NT2/D1 (cell line): ENCODE results near the gene TDRD3.
A peak's percentile ranks its signal among the peaks of the same experiment; 100 is the strongest.

Source experiments
- DNase-seq: peaks from one replicate; pipeline ENCODE4 v3.0.0-alpha.2; 2011; ENCODE audit warnings: low read depth, low spot score
- H3K27me3 ChIP-seq: 2 replicates; pipeline ENCODE4 v1.6.0; 2011; ENCODE audit warnings: mild to moderate bottlenecking; ENCODE audit not compliant: insufficient read length, insufficient read depth
- H3K36me3 ChIP-seq: 2 replicates; pipeline ENCODE4 v1.6.1; 2011; ENCODE audit warnings: mild to moderate bottlenecking, low read length, mixed read lengths; ENCODE audit not compliant: insufficient read depth, insufficient read length
- H3K4me1 ChIP-seq: 2 replicates; pipeline ENCODE4 v1.5.1; 2011; ENCODE audit not compliant: insufficient read depth, insufficient read length
- H3K4me3 ChIP-seq: 2 replicates; pipeline ENCODE4 v1.5.1; 2011; ENCODE audit warnings: low read depth; ENCODE audit not compliant: insufficient read length
- H3K9ac ChIP-seq: 2 replicates; pipeline ENCODE4 v1.6.0; 2011; ENCODE audit warnings: low read depth; ENCODE audit not compliant: insufficient read length
- H3K9me3 ChIP-seq: 2 replicates; pipeline ENCODE4 v1.5.1; 2011; ENCODE audit warnings: mild to moderate bottlenecking, low read length; ENCODE audit not compliant: insufficient read depth
- SUZ12 ChIP-seq: IDR thresholded peaks from 2 replicates; pipeline ENCODE4 v1.6.1; 2011; ENCODE audit not compliant: insufficient read length, insufficient read depth; ENCODE audit errors: extremely low read depth
- YY1 ChIP-seq: IDR thresholded peaks from 2 replicates; pipeline ENCODE4 v1.6.1; 2011; ENCODE audit not compliant: insufficient read length, insufficient read depth
- ZNF274 ChIP-seq: IDR thresholded peaks from 2 replicates; pipeline ENCODE4 v1.6.1; 2011; ENCODE audit warnings: mild to moderate bottlenecking, low read depth, low read length

Gene TDRD3

DNA sequence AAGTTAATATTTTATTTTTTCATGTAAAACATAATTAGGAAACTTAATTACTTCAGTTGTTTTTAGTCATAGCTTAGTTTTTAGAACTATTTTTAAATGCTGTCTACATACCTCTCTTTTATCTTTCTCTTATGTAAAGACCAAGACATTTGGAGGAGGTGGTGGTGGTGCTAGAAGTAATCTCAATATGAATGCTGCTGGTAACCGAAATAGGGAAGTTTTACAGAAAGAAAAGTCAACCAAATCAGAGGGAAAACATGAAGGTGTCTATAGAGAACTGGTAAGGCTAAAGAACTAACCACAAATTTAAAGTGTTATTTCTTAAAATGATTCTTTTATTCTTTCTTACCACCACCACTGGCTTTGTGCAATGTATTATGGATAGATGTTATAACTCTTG lies 97.3 kb downstream of the TDRD3 start:
- Histone ChIP-seq H3K4me1 (no peaks in the 10 kb centered on the region), H3K36me3 (no peaks in the 10 kb centered on the region), H3K27me3 (no peaks in the 10 kb centered on the region), H3K4me3 (no peak overlapping the region), H3K9ac (no peak overlapping the region), H3K9me3 (no peaks in the 10 kb centered on the region)
- DNase-seq, result peak; percentile 16
- TF ChIP-seq ZNF274 (no peak), YY1 (no peak), SUZ12 (no peak)

DNA sequence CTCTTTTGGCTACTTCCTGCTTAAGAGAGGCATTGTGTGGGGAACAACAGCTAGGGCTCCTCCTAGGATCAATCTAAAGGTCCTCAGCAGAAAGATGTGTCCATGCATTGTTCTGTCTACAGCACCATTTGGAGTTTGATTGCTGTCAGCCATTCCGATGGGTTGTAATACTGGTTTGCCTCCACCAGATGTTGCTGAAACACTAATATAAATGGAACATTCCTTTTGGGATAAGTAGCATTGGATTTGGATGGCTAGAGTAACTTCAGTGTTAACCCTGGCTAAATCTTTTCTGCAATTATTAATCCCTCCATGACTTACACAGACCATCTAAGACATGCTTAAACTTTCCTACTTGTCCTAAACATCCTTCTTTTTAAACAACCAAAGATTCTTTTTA lies 104.2 kb downstream of the TDRD3 start:
- H3K4me1 ChIP-seq, result no peaks in the 10 kb centered on the region
- DNase-seq, result no peak
- no peak overlapping the region for H3K4me3 ChIP-seq
- H3K27me3 ChIP-seq, result no peaks in the 10 kb centered on the region
- TF ChIP-seq YY1 (no peak), SUZ12 (no peak), ZNF274 (no peak)
- H3K36me3 ChIP-seq, result no peaks in the 10 kb centered on the region
- peaks cover 11% of the 10 kb centered on the region; the same call in 1 of the 2 replicates for H3K9me3 ChIP-seq
- no peak overlapping the region for H3K9ac ChIP-seq

DNA sequence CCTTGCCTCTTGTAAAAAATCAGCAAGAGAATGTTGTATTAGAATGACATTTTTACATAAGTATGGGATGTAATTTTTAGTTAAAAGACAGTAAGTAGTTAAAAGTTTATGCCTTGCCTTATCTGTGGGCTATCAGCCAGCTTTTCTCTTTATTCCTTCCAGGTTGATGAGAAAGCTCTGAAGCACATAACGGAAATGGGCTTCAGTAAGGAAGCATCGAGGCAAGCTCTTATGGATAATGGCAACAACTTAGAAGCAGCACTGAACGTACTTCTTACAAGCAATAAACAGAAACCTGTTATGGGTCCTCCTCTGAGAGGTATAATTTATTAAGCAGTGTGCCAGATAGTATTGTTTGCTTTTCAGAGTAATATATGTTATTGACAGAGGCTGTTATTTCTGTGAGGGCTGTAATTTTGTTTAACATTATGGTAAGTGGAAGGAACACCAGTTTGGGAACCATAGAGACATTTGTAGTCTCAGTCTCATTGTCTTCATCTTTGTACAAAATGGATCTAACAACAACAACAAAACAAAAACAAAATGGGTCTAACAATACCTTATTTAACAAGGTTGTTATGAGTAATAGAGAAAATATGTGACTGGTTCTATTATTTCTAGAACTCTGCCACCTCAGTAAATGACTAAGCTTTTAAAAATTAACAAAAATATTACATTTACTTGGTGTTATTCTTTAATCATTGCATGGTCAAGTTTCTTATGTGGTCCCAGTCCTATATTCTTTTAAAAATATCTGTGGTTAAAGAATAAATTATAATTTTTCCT lies 112.8 kb downstream of the TDRD3 start:
- H3K36me3 ChIP-seq, result no peaks in the 10 kb centered on the region
- no peak for DNase-seq
- H3K27me3 ChIP-seq, result no peaks in the 10 kb centered on the region
- H3K9ac ChIP-seq, result no peak overlapping the region
- H3K4me3 ChIP-seq, result no peak overlapping the region
- no peaks in the 10 kb centered on the region; the same call in 1 of the 2 replicates for H3K9me3 ChIP-seq
- no peak for TF ChIP-seq YY1
- TF ChIP-seq ZNF274, result no peak
- no peak for TF ChIP-seq SUZ12
- no peaks in the 10 kb centered on the region for H3K4me1 ChIP-seq

DNA sequence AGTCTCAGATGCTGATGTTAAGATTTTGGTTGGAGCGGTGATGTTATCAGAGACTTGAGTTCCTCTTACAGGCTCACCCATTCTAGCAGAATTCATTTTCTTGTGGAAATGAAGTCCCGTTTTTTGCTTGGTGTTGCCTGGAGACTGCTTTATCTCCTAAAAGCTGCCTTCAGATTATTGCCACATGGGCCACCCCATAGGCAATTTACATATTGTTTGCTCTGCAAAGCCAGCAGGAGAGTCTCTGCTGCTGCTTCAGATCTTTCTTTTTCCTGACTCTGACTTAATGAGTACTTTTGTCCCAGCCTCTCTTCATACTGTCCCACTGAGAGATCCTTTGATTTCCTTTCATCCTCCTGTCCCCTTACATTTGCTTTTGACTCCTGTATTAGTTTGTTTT lies 114.6 kb downstream of the TDRD3 start:
- no peaks in the 10 kb centered on the region for H3K27me3 ChIP-seq
- no peak overlapping the region for H3K9ac ChIP-seq
- DNase-seq, result peak; percentile 13
- no peaks in the 10 kb centered on the region; the same call in 1 of the 2 replicates for H3K9me3 ChIP-seq
- H3K36me3 ChIP-seq, result no peaks in the 10 kb centered on the region
- no peak for TF ChIP-seq YY1
- no peak for TF ChIP-seq SUZ12
- TF ChIP-seq ZNF274, result no peak
- H3K4me1 ChIP-seq, result no peaks in the 10 kb centered on the region
- no peak overlapping the region for H3K4me3 ChIP-seq

DNA sequence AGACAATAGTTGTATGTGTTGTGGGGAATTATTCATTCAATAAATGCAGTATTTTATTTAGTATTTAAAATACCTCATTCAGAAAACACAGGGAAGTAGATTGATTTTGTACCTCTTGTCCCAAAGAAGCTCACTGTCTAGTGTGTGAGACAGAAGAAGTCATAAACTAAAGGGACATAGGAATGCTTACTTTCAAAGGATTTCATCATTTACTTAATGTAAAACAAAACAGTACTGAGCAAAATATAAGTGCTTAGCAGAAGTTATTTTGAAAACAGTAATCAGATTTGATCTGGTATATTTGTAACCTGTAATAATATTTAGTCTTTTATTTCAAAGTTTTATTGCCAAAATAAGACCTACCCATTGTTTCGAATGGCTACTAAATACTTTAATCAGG lies 117.9 kb downstream of the TDRD3 start:
- H3K36me3 ChIP-seq, result no peaks in the 10 kb centered on the region
- H3K9ac ChIP-seq, result no peak overlapping the region
- DNase-seq, result no peak
- H3K4me3 ChIP-seq, result no peak overlapping the region
- H3K9me3 ChIP-seq, result no peaks in the 10 kb centered on the region; the same call in 1 of the 2 replicates
- H3K27me3 ChIP-seq, result no peaks in the 10 kb centered on the region
- TF ChIP-seq ZNF274, result no peak
- no peak for TF ChIP-seq SUZ12
- TF ChIP-seq YY1, result no peak
- H3K4me1 ChIP-seq, result no peaks in the 10 kb centered on the region

DNA sequence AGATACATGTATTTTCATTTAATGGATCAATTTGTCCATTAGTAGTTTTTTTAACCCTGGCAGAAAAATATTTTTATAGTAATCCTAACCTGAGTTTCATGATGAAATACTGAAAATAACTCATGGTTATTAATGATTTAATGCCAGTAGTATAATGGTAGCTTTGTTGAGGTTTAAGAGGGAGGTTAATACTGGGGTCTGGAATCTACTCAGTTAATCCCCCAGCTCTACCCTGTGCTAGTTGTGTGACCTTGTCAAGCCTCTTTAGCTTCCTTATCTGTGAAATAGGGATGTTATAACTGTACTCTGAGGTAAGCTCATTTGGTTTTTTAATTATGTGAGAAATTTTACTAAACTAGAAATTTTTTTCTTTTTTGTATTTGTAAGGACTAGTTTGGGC lies 122.5 kb downstream of the TDRD3 start:
- Histone ChIP-seq H3K36me3 (no peaks in the 10 kb centered on the region), H3K27me3 (no peaks in the 10 kb centered on the region), H3K4me1 (no peaks in the 10 kb centered on the region), H3K9ac (no peak overlapping the region), H3K4me3 (no peak overlapping the region), H3K9me3 (no peaks in the 10 kb centered on the region)
- TF ChIP-seq ZNF274 (no peak), YY1 (no peak), SUZ12 (no peak)
- no peak for DNase-seq

DNA sequence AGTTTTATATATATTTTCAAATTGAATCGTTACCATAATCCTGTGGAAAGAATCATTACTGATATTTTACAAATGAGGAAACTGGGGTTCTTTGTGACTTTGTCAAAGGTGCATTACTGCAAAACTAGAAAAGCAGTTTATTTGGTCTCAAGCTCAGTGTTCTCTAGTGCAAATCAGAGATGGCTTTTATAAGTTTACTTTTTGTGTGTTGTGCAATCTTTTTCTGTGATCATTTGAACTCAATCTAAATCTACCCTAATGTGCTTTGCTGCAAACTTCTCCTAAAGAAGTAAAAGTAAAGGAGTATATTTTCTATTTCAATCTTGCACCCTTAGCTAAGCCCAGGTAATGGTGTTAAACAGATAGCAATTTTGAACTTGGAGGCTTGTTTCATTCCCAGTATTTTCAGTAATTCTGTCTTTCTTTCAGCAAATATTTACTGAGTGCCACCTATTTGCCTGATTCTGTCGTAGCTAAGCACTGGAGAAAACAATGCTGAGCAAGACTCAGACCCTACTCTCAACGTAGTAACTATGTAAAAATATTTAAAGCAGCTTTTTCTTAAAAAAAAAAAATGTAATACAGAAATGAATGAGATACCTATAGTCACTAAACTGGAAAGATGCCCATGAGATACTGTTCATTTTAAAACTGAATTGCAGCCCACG lies 124.0 kb downstream of the TDRD3 start:
- Histone ChIP-seq H3K36me3 (no peaks in the 10 kb centered on the region), H3K9ac (no peak overlapping the region), H3K9me3 (no peaks in the 10 kb centered on the region), H3K27me3 (no peaks in the 10 kb centered on the region), H3K4me1 (no peaks in the 10 kb centered on the region), H3K4me3 (no peak overlapping the region)
- DNase-seq, result no peak
- TF ChIP-seq ZNF274 (no peak), SUZ12 (no peak), YY1 (no peak)
